ENCODE data around the gene CERS2.

GRCh38 chr1:150944856-150945255, 29.8 kb downstream of the CERS2 start:
- TF ChIP-seq, protein P1, sequence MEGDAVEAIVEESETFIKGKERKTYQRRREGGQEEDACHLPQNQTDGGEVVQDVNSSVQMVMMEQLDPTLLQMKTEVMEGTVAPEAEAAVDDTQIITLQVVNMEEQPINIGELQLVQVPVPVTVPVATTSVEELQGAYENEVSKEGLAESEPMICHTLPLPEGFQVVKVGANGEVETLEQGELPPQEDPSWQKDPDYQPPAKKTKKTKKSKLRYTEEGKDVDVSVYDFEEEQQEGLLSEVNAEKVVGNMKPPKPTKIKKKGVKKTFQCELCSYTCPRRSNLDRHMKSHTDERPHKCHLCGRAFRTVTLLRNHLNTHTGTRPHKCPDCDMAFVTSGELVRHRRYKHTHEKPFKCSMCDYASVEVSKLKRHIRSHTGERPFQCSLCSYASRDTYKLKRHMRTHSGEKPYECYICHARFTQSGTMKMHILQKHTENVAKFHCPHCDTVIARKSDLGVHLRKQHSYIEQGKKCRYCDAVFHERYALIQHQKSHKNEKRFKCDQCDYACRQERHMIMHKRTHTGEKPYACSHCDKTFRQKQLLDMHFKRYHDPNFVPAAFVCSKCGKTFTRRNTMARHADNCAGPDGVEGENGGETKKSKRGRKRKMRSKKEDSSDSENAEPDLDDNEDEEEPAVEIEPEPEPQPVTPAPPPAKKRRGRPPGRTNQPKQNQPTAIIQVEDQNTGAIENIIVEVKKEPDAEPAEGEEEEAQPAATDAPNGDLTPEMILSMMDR (IDR thresholded peaks at IDR 0.05): no peak
- no peak for TF ChIP-seq POLR2AphosphoS5 (IDR thresholded peaks at IDR 0.05)
